Activated effector memory CD4-positive, alpha-beta T cell treated with Interleukin-2 at 50 U/mL for 16 hours (primary cell): Measurements from ENCODE around the gene TTC33.
"Not testable (repeated sequence)": the region's sequence is repeated elsewhere in the genome, so short reads cannot be mapped to it uniquely, and the experiment has no call there.

Experiments used
- DNase-seq: peaks from one replicate; pipeline ENCODE4 v3.0.0-alpha.2; 2020

Gene TTC33

GRCh38 chr5:40716000-40716399 is 39.8 kb downstream of the TTC33 start:
- no peak for DNase-seq

- DNase-seq, result no peak
Observed at GRCh38 chr5:40714001-40714400, 41.8 kb downstream of the TTC33 start.

GRCh38 chr5:40710575-40710974 is 45.2 kb downstream of the TTC33 start:
- not testable (repeated sequence) for DNase-seq

GRCh38 chr5:40705484-40705883 is 50.3 kb downstream of the TTC33 start:
- not testable (repeated sequence) for DNase-seq

- DNase-seq, result not testable (repeated sequence)
Observed at GRCh38 chr5:40702027-40702426, 53.7 kb downstream of the TTC33 start.

- DNase-seq, result no peak
Observed at GRCh38 chr5:40700116-40700782, 55.5 kb downstream of the TTC33 start.

GRCh38 chr5:40694433-40694832 is 61.3 kb downstream of the TTC33 start:
- no peak for DNase-seq

DNA sequence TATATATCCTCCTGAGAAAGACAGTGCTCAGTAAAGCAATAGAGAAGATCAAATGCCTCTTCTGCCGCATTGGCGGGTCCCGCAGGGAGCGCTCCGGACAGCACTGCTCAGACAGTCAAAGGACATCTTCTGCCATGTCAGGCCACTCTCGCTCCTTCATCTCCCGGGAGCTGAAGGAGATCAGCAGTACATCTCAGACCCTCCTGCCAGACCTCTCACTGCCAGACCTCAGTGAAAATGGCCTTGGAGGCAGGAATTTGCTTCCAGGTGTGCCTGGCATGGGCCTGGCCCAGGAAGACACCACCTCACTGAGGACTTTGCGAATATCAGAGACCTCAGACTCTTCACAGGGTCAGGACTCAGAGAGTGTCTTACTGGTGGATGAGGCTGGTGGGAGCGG is 63.9 kb downstream of the TTC33 start:
- DNase-seq, result no peak

DNA sequence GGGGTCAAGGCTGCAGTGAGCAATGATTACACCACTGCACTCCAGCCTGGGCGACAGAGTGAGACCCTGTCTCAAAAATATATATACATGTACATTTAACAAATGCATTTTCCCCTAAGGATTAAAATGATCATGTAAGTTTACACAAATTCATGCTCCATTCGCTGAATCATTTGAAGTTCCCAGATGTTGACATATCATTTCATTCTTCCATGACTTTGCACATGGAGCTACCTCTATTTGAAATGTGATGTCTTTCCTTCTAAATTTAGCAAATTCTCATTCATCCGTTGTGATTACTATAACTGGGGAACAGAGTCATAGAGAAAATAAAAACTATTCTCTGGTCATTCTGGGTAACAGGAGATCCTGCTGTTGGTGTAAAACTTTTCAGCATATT is 65.5 kb downstream of the TTC33 start:
- DNase-seq, result no peak

GRCh38 chr5:40689438-40689837 is 66.3 kb downstream of the TTC33 start:
- DNase-seq, result no peak

DNA sequence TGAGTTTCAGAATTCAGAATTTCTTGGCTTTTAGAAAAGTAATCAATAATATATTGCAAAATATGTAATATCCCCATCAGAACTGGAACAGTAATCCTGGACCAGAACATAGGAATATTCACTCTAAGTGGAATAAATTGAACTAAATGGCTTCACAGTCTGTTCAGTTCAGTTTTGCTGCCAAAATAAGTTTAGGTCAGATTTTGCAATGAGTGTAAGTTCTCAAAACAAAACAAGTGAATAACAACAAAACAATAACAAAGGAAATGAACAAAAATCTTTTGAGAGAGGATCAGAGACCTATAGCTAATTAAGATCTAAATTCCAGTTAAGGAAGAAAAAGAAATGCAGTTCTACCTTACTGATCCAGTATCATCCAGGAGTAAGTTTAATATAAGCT is 66.8 kb downstream of the TTC33 start:
- DNase-seq, result no peak

DNA sequence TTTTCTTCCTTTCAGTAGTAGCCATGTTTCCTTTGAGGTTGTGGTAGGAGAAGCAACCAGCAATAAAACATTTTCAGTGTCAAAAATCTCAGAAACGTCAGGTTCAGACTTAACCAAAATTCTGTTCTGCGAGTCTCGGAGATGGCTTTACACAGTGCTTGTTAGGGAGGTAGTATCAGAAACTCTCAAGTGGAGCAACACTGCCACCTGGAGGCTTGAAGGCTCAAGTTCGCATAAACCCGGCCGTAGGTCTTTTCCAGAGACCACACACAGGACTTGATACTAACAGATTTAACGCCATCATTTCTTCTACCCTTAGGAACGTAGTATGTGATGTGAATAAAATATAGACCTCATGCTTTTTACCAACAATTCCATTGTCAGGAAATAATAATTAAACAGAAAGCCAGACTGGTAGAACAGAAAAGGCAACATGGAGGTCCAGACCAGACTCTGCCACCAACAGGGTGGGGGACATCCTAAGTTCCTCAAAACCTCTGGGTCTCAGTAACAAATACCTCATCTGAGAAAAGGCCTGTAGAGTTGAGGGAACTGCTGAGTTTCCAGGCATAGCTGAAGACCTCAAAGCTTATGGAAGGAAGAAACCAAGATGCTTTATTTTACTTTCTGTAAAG is 67.5 kb downstream of the TTC33 start:
- peak; percentile 74 for DNase-seq

GRCh38 chr5:40687321-40687720 is 68.4 kb downstream of the TTC33 start:
- DNase-seq, result no peak

DNA sequence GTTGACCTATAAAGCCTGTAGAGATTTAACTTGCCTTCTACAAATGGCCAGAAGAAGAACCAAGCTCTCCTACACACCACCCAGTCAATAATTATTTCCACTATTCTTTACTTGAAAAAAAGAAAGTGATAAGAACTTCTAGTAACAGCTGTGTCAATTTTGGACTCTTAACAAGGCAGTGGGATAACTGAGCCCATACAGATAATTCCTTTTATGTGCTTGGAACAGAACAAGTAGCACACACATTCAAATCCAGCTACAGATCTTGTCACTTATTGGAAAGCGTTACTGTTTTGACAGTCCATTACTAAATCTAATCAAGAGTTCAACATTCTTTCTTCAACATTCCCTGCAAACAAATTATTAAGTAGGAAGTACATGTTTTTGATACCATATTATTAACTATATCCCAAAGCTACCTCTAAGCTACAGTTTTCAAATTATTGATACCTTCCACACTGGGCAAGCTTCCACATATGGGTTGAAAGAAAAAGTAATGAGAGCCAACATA is 69.7 kb downstream of the TTC33 start:
- no peak for DNase-seq

DNA sequence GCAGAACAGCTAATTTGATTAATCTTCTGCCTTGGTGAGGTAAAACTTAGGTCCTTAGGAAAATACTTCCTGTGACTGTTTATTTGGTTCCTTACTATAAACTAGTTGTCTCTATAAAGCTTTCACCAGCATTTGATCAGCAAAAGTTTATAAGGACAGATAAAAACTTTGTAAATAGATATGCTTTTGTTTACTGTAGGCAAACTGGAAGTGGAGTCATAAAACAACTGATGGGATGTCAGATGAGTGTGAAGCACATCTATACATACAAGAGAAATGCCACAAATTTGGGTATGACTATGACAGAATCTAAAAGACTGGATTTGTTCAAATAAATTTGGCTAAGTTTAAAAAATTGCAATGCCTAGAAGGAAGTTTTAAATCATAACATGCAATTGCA is 70.6 kb downstream of the TTC33 start:
- no peak for DNase-seq

GRCh38 chr5:40683305-40683704 is 72.5 kb downstream of the TTC33 start:
- no peak for DNase-seq

GRCh38 chr5:40682154-40683017 is 73.4 kb downstream of the TTC33 start:
- DNase-seq, result no peak

DNA sequence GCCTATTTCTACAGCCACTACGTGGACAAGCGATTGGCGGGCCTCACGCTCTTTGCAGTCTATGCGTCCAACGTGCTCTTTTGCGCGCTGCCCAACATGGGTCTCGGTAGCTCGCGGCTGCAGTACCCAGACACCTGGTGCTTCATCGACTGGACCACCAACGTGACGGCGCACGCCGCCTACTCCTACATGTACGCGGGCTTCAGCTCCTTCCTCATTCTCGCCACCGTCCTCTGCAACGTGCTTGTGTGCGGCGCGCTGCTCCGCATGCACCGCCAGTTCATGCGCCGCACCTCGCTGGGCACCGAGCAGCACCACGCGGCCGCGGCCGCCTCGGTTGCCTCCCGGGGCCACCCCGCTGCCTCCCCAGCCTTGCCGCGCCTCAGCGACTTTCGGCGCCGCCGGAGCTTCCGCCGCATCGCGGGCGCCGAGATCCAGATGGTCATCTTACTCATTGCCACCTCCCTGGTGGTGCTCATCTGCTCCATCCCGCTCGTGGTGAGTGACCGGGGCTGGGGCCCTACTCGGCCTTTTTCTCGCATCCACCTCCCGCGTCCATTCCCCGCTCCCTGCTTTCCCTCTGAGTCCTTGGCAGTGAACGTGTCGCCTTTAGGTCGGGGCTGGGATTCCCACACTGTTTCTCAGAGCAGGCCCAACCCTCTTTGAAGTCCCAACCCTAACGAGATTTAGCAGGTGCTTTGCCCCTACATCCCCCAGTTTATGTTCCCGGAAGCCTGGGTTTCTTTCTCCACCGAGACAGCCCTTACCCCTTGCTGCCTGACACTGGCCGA is 74.2 kb downstream of the TTC33 start:
- peak; percentile 30 for DNase-seq

- DNase-seq, result peak; percentile 37
Observed at GRCh38 chr5:40680741-40681362, 74.9 kb downstream of the TTC33 start.

- no peak for DNase-seq
Observed at GRCh38 chr5:40679913-40680681, 75.7 kb downstream of the TTC33 start, which contains the start of gene PTGER4. Gene PTGER4 (plus strand): TSS chr5:40679915. CDS start chr5:40680994, 1,079 bp downstream.

GRCh38 chr5:40679148-40679912 is 76.4 kb downstream of the TTC33 start:
- peak; percentile 85 for DNase-seq
